Measurements from ENCODE around the gene GIPC1.

Gene GIPC1

GRCh38 chr19:14519860-14520407 is 24.0 kb upstream of the GIPC1 start:
- Histone ChIP-seq H3K4me2 (ENCODE audit: low read length) (no peak overlapping the region), H3K9me3 (ENCODE audit: insufficient read depth, low read depth, low read length) (no peaks in the 10 kb centered on the region), H3K4me3 (ENCODE audit: low read depth, low read length) (no peak overlapping the region), H3K79me1 (ENCODE audit: low read length) (peaks cover 13% of the 10 kb centered on the region), H3K79me2 (ENCODE audit: control insufficient read depth, insufficient read depth, low read length, poor library complexity) (peaks cover 18% of the 10 kb centered on the region), H2BK12ac (ENCODE audit: low read length) (peak overlapping the region; percentile 85), H3K23ac (ENCODE audit: low read length) (no peak overlapping the region), H3K27me3 (ENCODE audit: insufficient read depth, low read length) (no peaks in the 10 kb centered on the region), H4K12ac (ENCODE audit: low read depth, low read length) (no peak overlapping the region), H3K14ac (ENCODE audit: low read length) (no peak overlapping the region), H3K27ac (ENCODE audit: low read depth, low read length) (no peak overlapping the region), H4K91ac (ENCODE audit: low read depth, low read length) (peak overlapping the region; percentile 13), H3K4ac (ENCODE audit: low read depth, low read length) (no peak overlapping the region), H3K36me3 (ENCODE audit: control insufficient read depth in 1 of 2, insufficient read depth in 2 of 2, low read length in 2 of 2) (peaks cover 18% of the 10 kb centered on the region in 2 experiments), H2BK120ac (ENCODE audit: insufficient read depth, low read length, poor library complexity) (no peak overlapping the region), H3K9ac (ENCODE audit: low read length) (no peak overlapping the region), H2AK5ac (ENCODE audit: low read length) (peak overlapping the region; percentile 74), H3K18ac (ENCODE audit: low read length) (no peak overlapping the region), H3K4me1 (ENCODE audit: control insufficient read depth in 1 of 2, insufficient read depth in 2 of 2, low read length in 2 of 2) (peaks cover 10 to 13% of the 10 kb centered on the region in 2 experiments), H2AFZ (ENCODE audit: insufficient read depth, low read length, poor library complexity) (no peak overlapping the region), H2BK5ac (ENCODE audit: low read depth, low read length, poor library complexity) (no peak overlapping the region), H4K8ac (ENCODE audit: low read depth, low read length) (peak overlapping the region; percentile 20)
- DNase-seq: peak; percentile 77 to 84
- WGBS (ENCODE audit: extremely low coverage, insufficient coverage, insufficient read length): no CpG with 5 or more reads among the region's 2 CpGs

GRCh38 chr19:14519245-14519859 is 23.4 kb upstream of the GIPC1 start:
- H3K27me3 ChIP-seq (ENCODE audit: insufficient read depth, low read length): no peaks in the 10 kb centered on the region
- H3K4me3 ChIP-seq (ENCODE audit: low read depth, low read length): no peak overlapping the region
- H3K36me3 ChIP-seq (ENCODE audit: control insufficient read depth in 1 of 2, insufficient read depth in 2 of 2, low read length in 2 of 2): peaks cover 22 to 23% of the 10 kb centered on the region in 2 experiments
- WGBS (ENCODE audit: extremely low coverage, insufficient coverage, insufficient read length): no CpG with 5 or more reads among the region's 22 CpGs
- no peak overlapping the region for H2AFZ ChIP-seq (ENCODE audit: insufficient read depth, low read length, poor library complexity)
- H2BK5ac ChIP-seq (ENCODE audit: low read depth, low read length, poor library complexity): no peak overlapping the region
- H3K9me3 ChIP-seq (ENCODE audit: insufficient read depth, low read depth, low read length): no peaks in the 10 kb centered on the region
- H4K12ac ChIP-seq (ENCODE audit: low read depth, low read length): no peak overlapping the region
- peaks cover 10 to 13% of the 10 kb centered on the region in 2 experiments for H3K4me1 ChIP-seq (ENCODE audit: control insufficient read depth in 1 of 2, insufficient read depth in 2 of 2, low read length in 2 of 2)
- no peak for DNase-seq
- peak overlapping the region; percentile 74 for H2AK5ac ChIP-seq (ENCODE audit: low read length)
- no peak overlapping the region for H3K9ac ChIP-seq (ENCODE audit: low read length)
- peaks cover 18% of the 10 kb centered on the region for H3K79me2 ChIP-seq (ENCODE audit: control insufficient read depth, insufficient read depth, low read length, poor library complexity)
- H3K18ac ChIP-seq (ENCODE audit: low read length): no peak overlapping the region
- peak overlapping the region; percentile 43 for H2BK120ac ChIP-seq (ENCODE audit: insufficient read depth, low read length, poor library complexity)
- peak overlapping the region; percentile 85 for H2BK12ac ChIP-seq (ENCODE audit: low read length)
- no peak overlapping the region for H3K4me2 ChIP-seq (ENCODE audit: low read length)
- peak overlapping the region; percentile 78 for H4K8ac ChIP-seq (ENCODE audit: low read depth, low read length)
- peak overlapping the region; percentile 56 for H4K91ac ChIP-seq (ENCODE audit: low read depth, low read length)
- H3K27ac ChIP-seq (ENCODE audit: low read depth, low read length): no peak overlapping the region
- H3K4ac ChIP-seq (ENCODE audit: low read depth, low read length): no peak overlapping the region
- H3K14ac ChIP-seq (ENCODE audit: low read length): no peak overlapping the region
- H3K23ac ChIP-seq (ENCODE audit: low read length): no peak overlapping the region
- peaks cover 13% of the 10 kb centered on the region for H3K79me1 ChIP-seq (ENCODE audit: low read length)

GRCh38 chr19:14517840-14518505 is 22.0 kb upstream of the GIPC1 start, which contains the start of gene DNAJB1:
TSS of gene DNAJB1 (minus strand) at chr19:14518397. CDS start at chr19:14518349, 48 bp downstream.
- Histone ChIP-seq H4K91ac (ENCODE audit: low read depth, low read length) (peak within 1 kb of the TSS; percentile 82), H3K9me3 (ENCODE audit: insufficient read depth, low read depth, low read length) (no peaks in the 10 kb centered on the region), H4K8ac (ENCODE audit: low read depth, low read length) (peak within 1 kb of the TSS; percentile 78), H3K79me1 (ENCODE audit: low read length) (peaks cover 13% of the 10 kb centered on the region), H3K4me2 (ENCODE audit: low read length) (peak within 1 kb of the TSS; percentile 80), H4K12ac (ENCODE audit: low read depth, low read length) (peak within 1 kb of the TSS; percentile 73), H3K4me1 (ENCODE audit: control insufficient read depth in 1 of 2, insufficient read depth in 2 of 2, low read length in 2 of 2) (peaks cover 10 to 13% of the 10 kb centered on the region in 2 experiments), H2AFZ (ENCODE audit: insufficient read depth, low read length, poor library complexity) (peak within 1 kb of the TSS; percentile 38), H2AK5ac (ENCODE audit: low read length) (peak within 1 kb of the TSS; percentile 84), H3K18ac (ENCODE audit: low read length) (peak within 1 kb of the TSS; percentile 90), H3K27me3 (ENCODE audit: insufficient read depth, low read length) (no peaks in the 10 kb centered on the region), H3K9ac (ENCODE audit: low read length) (peak within 1 kb of the TSS; percentile 97), H3K36me3 (ENCODE audit: control insufficient read depth in 1 of 2, insufficient read depth in 2 of 2, low read length in 2 of 2) (peaks cover 25 to 28% of the 10 kb centered on the region in 2 experiments), H3K27ac (ENCODE audit: low read depth, low read length) (peak within 1 kb of the TSS; percentile 80), H2BK120ac (ENCODE audit: insufficient read depth, low read length, poor library complexity) (peak within 1 kb of the TSS; percentile 59), H3K4ac (ENCODE audit: low read depth, low read length) (peak within 1 kb of the TSS; percentile 94), H3K23ac (ENCODE audit: low read length) (no peak within 1 kb of the TSS), H3K14ac (ENCODE audit: low read length) (peak within 1 kb of the TSS; percentile 95), H3K4me3 (ENCODE audit: low read depth, low read length) (peak within 1 kb of the TSS; percentile 100), H2BK5ac (ENCODE audit: low read depth, low read length, poor library complexity) (peak within 1 kb of the TSS; percentile 95), H2BK12ac (ENCODE audit: low read length) (no peak within 1 kb of the TSS), H3K79me2 (ENCODE audit: control insufficient read depth, insufficient read depth, low read length, poor library complexity) (peaks cover 18% of the 10 kb centered on the region)
- peak; percentile 49 to 69 for DNase-seq
- no CpG with 5 or more reads among the region's 82 CpGs for WGBS (ENCODE audit: extremely low coverage, insufficient coverage, insufficient read length)

- peaks cover 18% of the 10 kb centered on the region for H3K79me2 ChIP-seq (ENCODE audit: control insufficient read depth, insufficient read depth, low read length, poor library complexity)
- peak overlapping the region; percentile 83 for H3K9ac ChIP-seq (ENCODE audit: low read length)
- H2AFZ ChIP-seq (ENCODE audit: insufficient read depth, low read length, poor library complexity): no peak overlapping the region
- H3K9me3 ChIP-seq (ENCODE audit: insufficient read depth, low read depth, low read length): no peaks in the 10 kb centered on the region
- peak overlapping the region; percentile 41 for H3K14ac ChIP-seq (ENCODE audit: low read length)
- no CpG with 5 or more reads among the region's 32 CpGs for WGBS (ENCODE audit: extremely low coverage, insufficient coverage, insufficient read length)
- peak overlapping the region; percentile 9 for H2BK120ac ChIP-seq (ENCODE audit: insufficient read depth, low read length, poor library complexity)
- H4K12ac ChIP-seq (ENCODE audit: low read depth, low read length): no peak overlapping the region
- peaks cover 25 to 28% of the 10 kb centered on the region in 2 experiments for H3K36me3 ChIP-seq (ENCODE audit: control insufficient read depth in 1 of 2, insufficient read depth in 2 of 2, low read length in 2 of 2)
- H3K27me3 ChIP-seq (ENCODE audit: insufficient read depth, low read length): no peaks in the 10 kb centered on the region
- H4K8ac ChIP-seq (ENCODE audit: low read depth, low read length): no peak overlapping the region
- H3K18ac ChIP-seq (ENCODE audit: low read length): peak overlapping the region; percentile 20
- peak in 1 of 2 donors; percentile 25 for DNase-seq
- peak overlapping the region; percentile 94 for H3K4ac ChIP-seq (ENCODE audit: low read depth, low read length)
- H3K23ac ChIP-seq (ENCODE audit: low read length): no peak overlapping the region
- peak overlapping the region; percentile 28 for H2BK5ac ChIP-seq (ENCODE audit: low read depth, low read length, poor library complexity)
- peak overlapping the region; percentile 100 for H3K4me3 ChIP-seq (ENCODE audit: low read depth, low read length)
- H3K79me1 ChIP-seq (ENCODE audit: low read length): peaks cover 13% of the 10 kb centered on the region
- H2AK5ac ChIP-seq (ENCODE audit: low read length): peak overlapping the region; percentile 19
- H3K27ac ChIP-seq (ENCODE audit: low read depth, low read length): peak overlapping the region; percentile 80
- no peak overlapping the region for H2BK12ac ChIP-seq (ENCODE audit: low read length)
- peaks cover 10 to 13% of the 10 kb centered on the region in 2 experiments for H3K4me1 ChIP-seq (ENCODE audit: control insufficient read depth in 1 of 2, insufficient read depth in 2 of 2, low read length in 2 of 2)
- peak overlapping the region; percentile 29 for H4K91ac ChIP-seq (ENCODE audit: low read depth, low read length)
- peak overlapping the region; percentile 74 for H3K4me2 ChIP-seq (ENCODE audit: low read length)
Observed at GRCh38 chr19:14517446-14517839, 21.5 kb upstream of the GIPC1 start.
